GM03348 (cell line): ENCODE data around the gene SRSF6.
"Not testable (repeated sequence)": the region's sequence is repeated elsewhere in the genome, so short reads cannot be mapped to it uniquely, and the experiment has no call there.

ENCODE experiments used
- DNase-seq: peaks from one replicate; pipeline ENCODE4 v3.0.0; 2012; ENCODE audit warnings: low spot score

SRSF6 gene

DNA sequence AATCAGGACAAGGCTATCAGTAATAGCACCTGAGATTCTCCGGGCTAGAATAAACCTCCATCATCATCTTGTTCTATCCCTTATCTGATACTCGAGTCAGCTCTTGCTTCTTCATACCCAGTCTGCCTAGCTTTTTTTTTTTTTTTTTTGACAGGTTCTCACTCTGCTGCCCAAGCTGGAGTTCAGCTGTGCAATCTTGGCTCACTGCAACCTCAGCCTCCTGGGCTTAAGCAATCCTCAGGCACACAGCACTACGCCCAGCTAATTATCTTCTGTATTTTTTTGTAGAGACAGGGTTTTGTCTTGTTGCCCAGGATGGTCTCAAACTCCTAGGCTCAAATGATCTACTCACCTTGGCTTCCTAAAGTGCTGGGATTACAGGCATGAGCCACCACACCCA, 19.5 kb downstream of the SRSF6 start:
- DNase-seq: no peak

DNA sequence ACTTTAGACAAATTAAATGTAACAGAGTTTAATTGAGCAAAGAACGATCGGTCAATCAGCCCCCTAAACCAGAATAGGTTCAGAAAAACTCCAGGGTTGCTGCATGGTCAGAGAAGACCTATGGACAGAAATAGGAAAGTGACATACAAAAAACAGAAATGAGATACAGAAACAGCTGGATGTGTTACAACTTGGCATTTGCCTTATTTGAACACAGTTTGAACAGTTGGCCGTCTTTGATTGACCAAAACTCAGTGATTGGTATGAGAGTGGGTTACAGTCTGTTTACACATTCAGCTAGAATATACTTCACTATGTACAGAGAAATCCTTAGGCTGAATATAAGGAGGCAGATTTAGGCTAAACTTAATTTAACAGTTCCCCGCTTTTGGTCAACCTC, 19.9 kb downstream of the SRSF6 start:
- DNase-seq: no peak

DNA sequence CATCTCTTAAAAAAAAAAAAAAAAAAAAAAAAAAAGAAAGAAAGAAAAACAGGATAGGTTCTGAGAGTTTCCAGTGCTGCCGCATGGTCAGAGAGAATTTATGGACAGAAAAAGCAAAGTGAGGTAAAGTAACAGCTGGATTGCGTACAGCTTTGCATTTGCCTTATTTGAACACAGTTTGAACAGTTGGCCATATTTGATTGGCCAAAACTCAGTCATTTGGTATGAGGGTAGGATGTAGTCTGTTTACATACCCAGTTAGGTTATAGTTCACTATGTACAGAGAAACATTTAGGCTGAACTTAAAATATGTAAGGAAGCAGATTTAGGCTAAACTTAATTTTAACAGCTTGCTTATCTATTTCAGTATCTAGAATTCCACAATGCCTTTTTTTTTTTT, 32.3 kb downstream of the SRSF6 start:
- no peak for DNase-seq

DNA sequence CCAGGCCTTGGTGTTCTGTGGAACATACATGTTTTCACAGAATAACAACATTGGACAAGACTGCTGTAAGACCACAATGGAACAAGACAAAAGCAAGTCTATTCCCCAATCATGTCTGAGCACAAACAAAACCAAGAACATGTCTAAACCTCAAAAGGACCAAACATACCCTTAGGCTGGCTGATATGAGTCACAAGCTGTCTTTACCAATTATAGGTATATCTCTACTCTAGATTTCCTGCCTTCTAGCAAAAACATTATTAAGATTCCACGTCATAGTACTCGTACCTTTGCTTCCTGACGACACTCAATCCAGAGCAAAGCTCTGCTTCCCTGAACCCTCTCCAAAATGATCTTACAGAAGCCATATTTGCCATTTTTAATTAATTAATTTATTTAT, 34.4 kb downstream of the SRSF6 start:
- DNase-seq: no peak

DNA sequence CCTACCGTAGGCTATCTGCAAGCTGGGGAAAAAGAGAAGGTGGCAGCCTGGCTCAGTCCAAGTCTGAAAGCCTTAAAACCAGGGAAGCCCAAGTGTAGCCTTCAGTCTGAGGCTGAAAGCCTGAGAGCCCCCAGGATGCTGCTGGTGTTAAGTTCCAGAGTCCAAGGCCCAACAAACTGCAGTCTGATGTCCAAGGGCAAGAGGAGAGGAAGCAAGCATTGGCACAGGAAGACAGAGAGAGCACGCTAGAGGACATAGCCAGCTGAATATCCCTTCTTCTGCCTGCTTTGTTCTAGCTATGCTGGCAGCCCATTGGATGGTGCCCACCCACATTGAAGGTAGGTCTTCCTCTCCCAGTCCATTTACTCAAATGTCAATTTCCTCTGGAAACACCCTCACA, 37.7 kb downstream of the SRSF6 start:
- no peak for DNase-seq

DNA sequence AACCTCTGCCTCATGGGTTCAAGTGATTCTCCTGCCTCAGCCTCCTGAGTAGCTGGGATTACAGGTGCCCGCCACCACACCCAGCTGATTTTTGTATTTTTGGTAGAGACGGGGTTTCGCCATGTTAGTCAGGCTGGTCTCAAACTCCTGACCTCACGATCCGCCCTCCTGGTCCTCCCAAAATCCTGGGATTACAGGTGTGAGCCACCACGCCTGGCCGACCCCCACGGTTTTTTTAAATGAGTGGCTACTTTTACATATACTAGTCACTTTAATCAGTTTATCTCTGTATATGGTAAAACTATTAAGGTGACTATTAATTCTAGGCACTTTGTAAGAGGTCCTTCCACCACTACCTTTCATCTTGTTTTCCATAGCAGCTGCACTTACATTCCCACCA, 44.3 kb downstream of the SRSF6 start:
- DNase-seq: not testable (repeated sequence)

DNA sequence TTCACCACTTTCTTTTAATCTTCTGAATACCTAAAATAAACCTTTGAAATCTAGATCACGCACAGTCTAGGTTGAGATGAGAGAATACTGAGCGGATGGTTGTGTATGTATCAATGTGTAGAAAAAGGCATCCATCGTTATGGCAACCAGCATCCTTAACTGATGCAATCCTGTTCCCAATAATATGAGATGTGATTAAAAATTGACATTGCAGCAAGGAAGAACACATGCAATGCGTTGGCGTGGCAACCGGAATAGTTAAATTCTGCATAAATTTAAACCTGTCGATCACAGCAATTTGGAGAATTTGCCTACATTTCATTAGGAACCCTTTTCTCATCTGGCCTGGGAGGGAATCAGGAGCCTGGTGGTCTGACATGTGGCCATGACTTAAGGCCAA, 48.5 kb downstream of the SRSF6 start:
- DNase-seq: no peak

DNA sequence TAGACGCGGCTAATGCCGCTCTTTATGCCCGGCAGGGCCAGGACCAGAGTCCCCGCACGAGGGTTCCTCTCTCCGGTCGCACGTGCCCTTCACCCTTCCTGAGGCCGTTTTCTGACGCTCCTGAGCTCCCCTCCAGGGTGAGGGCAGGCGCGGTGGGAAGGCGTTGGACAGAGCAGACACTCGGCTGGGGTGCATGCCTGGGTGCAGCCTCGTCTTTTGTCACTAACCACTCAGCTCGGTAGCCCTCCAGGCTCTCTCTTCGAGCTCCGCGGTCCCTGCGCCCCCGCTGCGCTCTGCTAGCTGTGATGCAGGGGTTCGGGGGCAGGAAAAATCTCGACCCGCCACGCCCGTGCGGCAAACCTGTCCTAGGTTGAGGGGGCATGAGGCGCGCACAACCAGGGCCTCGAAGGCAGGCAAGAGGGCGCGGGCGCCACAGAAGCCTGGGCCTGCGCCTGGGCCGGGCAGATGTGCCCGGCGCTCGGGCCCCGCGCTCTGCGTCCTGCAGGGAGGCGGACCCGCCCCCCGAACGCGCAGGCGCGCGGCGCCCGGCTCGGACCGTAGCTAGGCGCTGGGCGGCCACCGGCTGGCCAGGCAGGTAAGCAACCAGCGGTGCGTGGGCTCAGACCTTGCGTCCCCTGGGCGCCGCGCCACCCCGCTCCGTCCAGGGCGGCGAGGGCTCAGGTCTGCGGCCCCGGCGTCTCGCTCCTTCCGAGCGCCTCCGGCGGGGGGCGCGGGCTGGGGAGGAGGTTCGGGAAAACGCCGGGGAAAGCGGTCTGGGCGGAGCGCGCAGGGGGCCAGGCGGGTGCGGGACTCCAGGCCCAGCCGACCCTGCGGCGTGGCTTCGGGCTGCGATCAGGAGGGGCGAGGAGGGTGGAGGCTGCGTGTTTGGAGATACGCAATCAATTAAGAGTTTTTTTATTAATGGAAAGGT, 49.7 kb downstream of the SRSF6 start, which contains the start of gene L3MBTL1:
Gene L3MBTL1, plus strand, starts transcription at position 548 of the 931 bp plus-strand sequence. CDS start 5,807 bp downstream, outside the sequence.
- peak; percentile 81 for DNase-seq

DNA sequence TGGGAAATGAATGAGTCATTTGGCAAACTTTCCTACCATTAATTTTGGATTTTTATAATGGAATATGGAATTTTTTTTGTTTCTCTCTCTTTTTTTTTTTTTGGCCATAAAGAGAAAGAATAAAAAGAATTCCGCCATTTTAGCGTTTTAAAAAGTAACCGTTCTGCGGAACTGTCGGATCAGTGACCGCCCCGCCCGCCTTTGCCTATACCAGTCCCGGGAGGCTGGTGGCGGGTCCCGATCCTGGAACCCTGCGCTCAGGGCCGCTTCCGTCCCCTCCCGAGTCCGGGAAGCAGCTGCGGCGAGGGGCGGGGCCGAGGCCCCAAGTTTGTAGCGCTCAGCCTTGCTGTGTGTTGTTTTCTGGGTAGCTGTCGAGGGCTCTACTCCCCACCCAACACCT, 50.4 kb downstream of the SRSF6 start:
- peak; percentile 40 for DNase-seq

DNA sequence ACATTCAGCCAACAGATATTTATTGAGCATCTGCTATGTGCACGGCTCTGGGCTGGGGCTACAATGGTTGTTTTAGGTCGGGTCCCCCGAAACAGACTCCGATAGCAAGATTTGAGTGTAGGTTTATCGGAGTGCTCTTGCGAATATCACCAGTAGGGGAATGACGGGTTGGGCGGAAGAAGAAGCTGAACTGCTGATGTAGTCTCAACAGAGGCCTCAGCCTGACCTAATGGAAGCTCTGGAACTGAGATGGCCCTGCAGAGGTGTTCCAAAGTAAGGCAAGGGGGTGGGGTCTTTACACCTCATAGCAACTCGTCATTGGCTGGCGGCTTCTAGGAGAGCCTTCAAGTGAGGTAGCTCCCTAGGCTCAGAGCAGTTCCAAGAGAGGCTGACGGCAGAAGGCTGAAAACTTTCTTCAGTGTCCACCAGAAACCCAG, 50.9 kb downstream of the SRSF6 start:
- DNase-seq: no peak

DNA sequence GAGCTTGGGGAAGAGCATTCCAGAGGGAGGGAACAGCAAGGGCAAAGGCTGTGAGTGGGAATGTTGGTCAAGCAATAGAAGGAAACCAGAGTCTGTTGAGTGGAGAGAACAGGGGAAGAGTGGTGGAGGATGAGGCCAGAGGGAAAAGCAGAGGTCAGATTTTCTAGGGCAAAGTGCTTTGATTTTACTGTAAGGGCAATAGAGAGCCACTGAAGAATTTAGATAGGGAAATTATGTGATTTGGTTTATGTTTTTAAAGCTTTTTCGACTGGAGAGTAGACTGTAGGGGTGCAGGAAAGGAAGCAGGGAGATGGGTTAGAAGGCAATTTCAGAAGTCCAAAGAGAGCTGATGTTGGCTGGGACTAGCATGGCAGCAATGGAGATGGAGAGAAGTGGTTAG, 54.2 kb downstream of the SRSF6 start:
- DNase-seq: no peak

DNA sequence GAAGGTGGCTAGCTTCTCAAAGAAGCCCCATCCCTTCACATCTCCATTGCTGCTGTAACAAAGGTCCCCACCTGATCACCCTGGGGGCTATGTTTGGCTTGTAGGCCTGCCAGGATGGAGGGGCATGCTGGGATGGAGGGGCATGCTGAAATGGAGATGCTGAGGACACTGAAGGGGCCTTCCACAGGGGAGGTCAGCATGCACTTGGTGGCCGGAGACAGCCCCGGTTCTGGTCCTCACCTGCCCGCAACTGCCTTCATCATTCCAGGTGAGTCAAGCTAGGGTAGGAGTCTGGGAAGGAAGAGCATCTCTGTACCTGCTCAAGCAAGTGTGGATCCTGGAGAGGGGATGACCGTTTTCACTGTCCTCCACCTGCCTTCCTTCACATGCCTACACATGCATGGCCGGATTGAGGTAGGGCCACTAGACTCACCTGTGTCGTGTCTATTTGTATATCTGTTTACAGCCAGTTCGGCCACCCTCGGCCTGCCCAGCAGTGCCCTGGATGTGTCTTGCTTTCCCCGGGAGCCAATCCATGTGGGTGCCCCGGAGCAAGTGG, 55.8 kb downstream of the SRSF6 start:
- DNase-seq: no peak
